PC-9 (cell line): ENCODE data around the gene TBCK.

Experiments used
- CTCF ChIP-seq: fragments of 200-600 bp; sonication (generic); conservative IDR thresholded peaks from 2 replicates; pipeline ENCODE4 v1.6.1; 2017; ENCODE audit warnings: mixed run types, antibody characterized with exemption, mild to moderate bottlenecking, moderate library complexity
- EZH2 ChIP-seq: fragments of 200-600 bp; sonication (generic); IDR thresholded peaks from 2 replicates; pipeline ENCODE4 v1.8.0; 2017; ENCODE audit warnings: antibody characterized with exemption, low read depth

- TF ChIP-seq CTCF (no peak), EZH2 (no peak)
Observed at GRCh38 chr4:106339431-106339830, 23.4 kb upstream of the TBCK start.
